HepG2 (cell line): ENCODE data around the gene USP19. TPM values are rescaled to one million over a fixed set of nuclear protein-coding genes. Genes with fewer than 3 reads are reported as not detected.
A peak's percentile ranks its signal among the peaks of the same experiment; 100 is the strongest.

Source experiments
- ARNT ChIP-seq: fragments of 450-650 bp; IDR thresholded peaks from 2 replicates; pipeline ENCODE4 v1.6.1; 2017
- ATF2 ChIP-seq: sonication (generic); formaldehyde crosslinking; IDR thresholded peaks from 2 replicates; pipeline ENCODE4 v1.4.0; 2020; ENCODE audit warnings: missing genetic modification reagents
- BRCA1 ChIP-seq: sonication (generic); formaldehyde crosslinking; IDR thresholded peaks from 2 replicates; pipeline ENCODE4 v1.4.0; 2020; ENCODE audit warnings: missing genetic modification reagents
- CENPT ChIP-seq: sonication (generic); formaldehyde crosslinking; IDR thresholded peaks from 2 replicates; pipeline ENCODE4 v1.8.0; 2022; ENCODE audit warnings: low read depth, mild to moderate bottlenecking, moderate library complexity, missing genetic modification reagents
- DMTF1 ChIP-seq: sonication (generic); formaldehyde crosslinking; IDR thresholded peaks from 2 replicates; pipeline ENCODE4 v1.4.0; 2020; ENCODE audit warnings: mild to moderate bottlenecking, missing genetic modification reagents
- ETV6 ChIP-seq: sonication (generic); formaldehyde crosslinking; conservative IDR thresholded peaks from 2 replicates; pipeline ENCODE4 v1.4.0; 2020; ENCODE audit warnings: missing genetic modification reagents
- FOXA1 ChIP-seq, 2 experiments: fragments of 450-650 bp in 1 of 2; sonication (generic) in 1 of 2; formaldehyde crosslinking in 1 of 2; IDR thresholded peaks; 2 replicates each; pipeline versions ENCODE4 v1.4.0 to v1.6.1; 2016 to 2020; ENCODE audit warnings: missing genetic modification reagents in 1 of 2
- HES4 ChIP-seq: sonication (generic); formaldehyde crosslinking; IDR thresholded peaks from 2 replicates; pipeline ENCODE4 v1.9.0; 2021; ENCODE audit warnings: mild to moderate bottlenecking, missing genetic modification reagents, borderline replicate concordance
- MED13 ChIP-seq: sonication (generic); formaldehyde crosslinking; IDR thresholded peaks from 2 replicates; pipeline ENCODE4 v1.5.0; 2020; ENCODE audit warnings: missing genetic modification reagents
- NONO ChIP-seq, 2 experiments: fragments of 450-650 bp in 1 of 2; sonication (generic) in 1 of 2; formaldehyde crosslinking in 1 of 2; IDR thresholded peaks in 1 of 2; conservative IDR thresholded peaks in 1 of 2; 2 replicates each; pipeline versions ENCODE4 v1.6.1 to v1.8.0; 2017 to 2022; ENCODE audit warnings: mild to moderate bottlenecking in 1 of 2, missing genetic modification reagents in 1 of 2, moderate library complexity in 1 of 2
- PHF20 ChIP-seq: sonication (generic); formaldehyde crosslinking; IDR thresholded peaks from 2 replicates; pipeline ENCODE4 v1.5.0; 2020; ENCODE audit warnings: mild to moderate bottlenecking, missing genetic modification reagents
- TAF15 ChIP-seq: fragments of 200-400 bp; formaldehyde crosslinking; IDR thresholded peaks from one replicate; pipeline ENCODE4 v1.6.1; 2018; ENCODE audit warnings: mild to moderate bottlenecking, low read depth, low read length; ENCODE audit not compliant: poor library complexity, severe bottlenecking
- TEAD3 ChIP-seq: optimal IDR thresholded peaks from 2 replicates; pipeline ENCODE3; 2016; ENCODE audit warnings: borderline replicate concordance
- XRCC5 ChIP-seq: fragments of 200-400 bp; formaldehyde crosslinking; optimal IDR thresholded peaks from 2 replicates; pipeline ENCODE3; 2017; ENCODE audit warnings: mild to moderate bottlenecking, low read length
- ZBTB4 ChIP-seq: sonication (generic); formaldehyde crosslinking; IDR thresholded peaks from 2 replicates; pipeline ENCODE4 v1.4.0; 2020; ENCODE audit warnings: missing genetic modification reagents, mild to moderate bottlenecking, borderline replicate concordance
- ZBTB46 ChIP-seq: sonication (generic); formaldehyde crosslinking; IDR thresholded peaks from 2 replicates; pipeline ENCODE4 v1.4.0; 2020; ENCODE audit warnings: mild to moderate bottlenecking, missing genetic modification reagents, borderline replicate concordance
- ZNF12 ChIP-seq: sonication (generic); formaldehyde crosslinking; IDR thresholded peaks from 2 replicates; pipeline ENCODE4 v1.5.0; 2020; ENCODE audit warnings: missing genetic modification reagents
- ZNF17 ChIP-seq: sonication (generic); formaldehyde crosslinking; IDR thresholded peaks from 2 replicates; pipeline ENCODE4 v1.5.0; 2020; ENCODE audit warnings: mild to moderate bottlenecking, missing genetic modification reagents
- ZNF225 ChIP-seq: sonication (generic); formaldehyde crosslinking; IDR thresholded peaks from 2 replicates; pipeline ENCODE4 v1.4.0; 2020; ENCODE audit warnings: mild to moderate bottlenecking, missing genetic modification reagents
- ZNF460 ChIP-seq: sonication (generic); formaldehyde crosslinking; IDR thresholded peaks from 2 replicates; pipeline ENCODE4 v1.5.1; 2020; ENCODE audit warnings: missing genetic modification reagents, mild to moderate bottlenecking, borderline replicate concordance
- polyA plus RNA-seq, 8 experiments: library from polyadenylated mRNA; depleted of rRNA in 3 of 8; stranded (reverse) in 7 of 8; unstranded in 1 of 8; fragments of >200 nt; fragmentation: Illumina TruSeq in 4 of 8; extraction: Trizol in 4 of 8; gene quantifications; 2 replicates each; pipeline versions ENCODE4 v1.2.1 to v1.2.3, GENCODE V29; 2011 to 2016; ENCODE audit warnings: low read depth in 4 of 8, missing spikeins in 1 of 8, mixed read lengths in 1 of 8; ENCODE audit not compliant: insufficient read depth in 1 of 8
- total RNA-seq, 5 experiments: library from RNA; depleted of rRNA; stranded (reverse); fragments of >200 nt; fragmentation: Illumina TruSeq; extraction: Trizol; gene quantifications; 2 replicates each; pipeline ENCODE4 v1.2.3, GENCODE V29; 2016; ENCODE audit warnings: low read depth in 1 of 5

The USP19 gene
- total and polyA plus RNA-seq, 2 of the 13 experiments (the other 11 are each of a cell fraction or from before 2014, with no cell fraction given), result 28.3 to 31.7 TPM

- peak; percentile 91 for TF ChIP-seq PHF20 (CRISPR knock-in tag)
- no peak for TF ChIP-seq ATF2 (CRISPR knock-in tag)
- TF ChIP-seq ZNF225 (CRISPR knock-in tag), result no peak; the same call in 1 of the 2 replicates
- no peak for TF ChIP-seq NONO (IDR thresholded peaks at IDR 0.05)
- peak; percentile 59; the same call in 1 of the 2 replicates for TF ChIP-seq NONO (CRISPR knock-in tag; conservative IDR thresholded peaks at IDR 0.05)
- TF ChIP-seq ZNF17 (CRISPR knock-in tag), result no peak
- no peak for TF ChIP-seq MED13 (CRISPR knock-in tag)
- TF ChIP-seq ZBTB46, result no peak
- TF ChIP-seq DMTF1, result no peak
- no peak for TF ChIP-seq XRCC5
- peak; percentile 63 for TF ChIP-seq TEAD3 (CRISPR knock-in tag)
- TF ChIP-seq TAF15, result peak; percentile 29
- TF ChIP-seq ZNF460 (CRISPR knock-in tag), result no peak
- no peak for TF ChIP-seq ARNT
- TF ChIP-seq FOXA1 (IDR thresholded peaks at IDR 0.05), result no peak
- no peak for TF ChIP-seq FOXA1 (CRISPR knock-in tag; IDR thresholded peaks at IDR 0.05)
- TF ChIP-seq ZNF12 (CRISPR knock-in tag), result 0 out of 2 replicates have a peak, but pooled peaks have one; percentile 26
- TF ChIP-seq ZBTB4, result no peak
- peak; percentile 27; the same call in 1 of the 2 replicates for TF ChIP-seq ETV6 (CRISPR knock-in tag)
- 0 out of 2 replicates have a peak, but pooled peaks have one; percentile 18 for TF ChIP-seq CENPT (CRISPR knock-in tag)
- peak; percentile 94 for TF ChIP-seq HES4 (CRISPR knock-in tag)
- no peak for TF ChIP-seq BRCA1 (CRISPR knock-in tag)
These were observed 16.0 kb downstream of the USP19 start, which contains the start of gene QARS1 (continued) for GRCh38 chr3:49104427-49105291.
